LNCAP (cell line): ENCODE results near the gene FOXC1.

Experiments used
- TF ChIP-seq, protein P1 (sequence below): fragments of 450-650 bp; IDR thresholded peaks from 2 replicates; pipeline ENCODE4 v1.5.1; 2017; ENCODE audit warnings: mild to moderate bottlenecking

FOXC1 gene

DNA sequence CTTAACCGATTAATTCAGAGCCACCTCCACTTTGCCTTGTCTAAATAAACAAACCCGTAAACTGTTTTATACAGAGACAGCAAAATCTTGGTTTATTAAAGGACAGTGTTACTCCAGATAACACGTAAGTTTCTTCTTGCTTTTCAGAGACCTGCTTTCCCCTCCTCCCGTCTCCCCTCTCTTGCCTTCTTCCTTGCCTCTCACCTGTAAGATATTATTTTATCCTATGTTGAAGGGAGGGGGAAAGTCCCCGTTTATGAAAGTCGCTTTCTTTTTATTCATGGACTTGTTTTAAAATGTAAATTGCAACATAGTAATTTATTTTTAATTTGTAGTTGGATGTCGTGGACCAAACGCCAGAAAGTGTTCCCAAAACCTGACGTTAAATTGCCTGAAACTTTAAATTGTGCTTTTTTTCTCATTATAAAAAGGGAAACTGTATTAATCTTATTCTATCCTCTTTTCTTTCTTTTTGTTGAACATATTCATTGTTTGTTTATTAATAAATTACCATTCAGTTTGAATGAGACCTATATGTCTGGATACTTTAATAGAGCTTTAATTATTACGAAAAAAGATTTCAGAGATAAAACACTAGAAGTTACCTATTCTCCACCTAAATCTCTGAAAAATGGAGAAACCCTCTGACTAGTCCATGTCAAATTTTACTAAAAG lies 2.7 kb downstream of the FOXC1 start:
- TF ChIP-seq, protein P1, sequence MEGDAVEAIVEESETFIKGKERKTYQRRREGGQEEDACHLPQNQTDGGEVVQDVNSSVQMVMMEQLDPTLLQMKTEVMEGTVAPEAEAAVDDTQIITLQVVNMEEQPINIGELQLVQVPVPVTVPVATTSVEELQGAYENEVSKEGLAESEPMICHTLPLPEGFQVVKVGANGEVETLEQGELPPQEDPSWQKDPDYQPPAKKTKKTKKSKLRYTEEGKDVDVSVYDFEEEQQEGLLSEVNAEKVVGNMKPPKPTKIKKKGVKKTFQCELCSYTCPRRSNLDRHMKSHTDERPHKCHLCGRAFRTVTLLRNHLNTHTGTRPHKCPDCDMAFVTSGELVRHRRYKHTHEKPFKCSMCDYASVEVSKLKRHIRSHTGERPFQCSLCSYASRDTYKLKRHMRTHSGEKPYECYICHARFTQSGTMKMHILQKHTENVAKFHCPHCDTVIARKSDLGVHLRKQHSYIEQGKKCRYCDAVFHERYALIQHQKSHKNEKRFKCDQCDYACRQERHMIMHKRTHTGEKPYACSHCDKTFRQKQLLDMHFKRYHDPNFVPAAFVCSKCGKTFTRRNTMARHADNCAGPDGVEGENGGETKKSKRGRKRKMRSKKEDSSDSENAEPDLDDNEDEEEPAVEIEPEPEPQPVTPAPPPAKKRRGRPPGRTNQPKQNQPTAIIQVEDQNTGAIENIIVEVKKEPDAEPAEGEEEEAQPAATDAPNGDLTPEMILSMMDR = no peak

DNA sequence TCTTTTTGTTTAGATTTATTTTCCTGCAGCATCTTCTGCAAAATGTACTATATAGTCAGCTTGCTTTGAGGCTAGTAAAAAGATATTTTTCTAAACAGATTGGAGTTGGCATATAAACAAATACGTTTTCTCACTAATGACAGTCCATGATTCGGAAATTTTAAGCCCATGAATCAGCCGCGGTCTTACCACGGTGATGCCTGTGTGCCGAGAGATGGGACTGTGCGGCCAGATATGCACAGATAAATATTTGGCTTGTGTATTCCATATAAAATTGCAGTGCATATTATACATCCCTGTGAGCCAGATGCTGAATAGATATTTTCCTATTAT lies 3.2 kb downstream of the FOXC1 start:
- TF ChIP-seq, protein P1 = no peak

DNA sequence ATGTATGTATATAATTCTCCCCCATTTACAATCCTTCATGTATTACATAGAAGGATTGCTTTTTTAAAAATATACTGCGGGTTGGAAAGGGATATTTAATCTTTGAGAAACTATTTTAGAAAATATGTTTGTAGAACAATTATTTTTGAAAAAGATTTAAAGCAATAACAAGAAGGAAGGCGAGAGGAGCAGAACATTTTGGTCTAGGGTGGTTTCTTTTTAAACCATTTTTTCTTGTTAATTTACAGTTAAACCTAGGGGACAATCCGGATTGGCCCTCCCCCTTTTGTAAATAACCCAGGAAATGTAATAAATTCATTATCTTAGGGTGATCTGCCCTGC lies 3.6 kb downstream of the FOXC1 start:
- TF ChIP-seq, protein P1 = no peak

DNA sequence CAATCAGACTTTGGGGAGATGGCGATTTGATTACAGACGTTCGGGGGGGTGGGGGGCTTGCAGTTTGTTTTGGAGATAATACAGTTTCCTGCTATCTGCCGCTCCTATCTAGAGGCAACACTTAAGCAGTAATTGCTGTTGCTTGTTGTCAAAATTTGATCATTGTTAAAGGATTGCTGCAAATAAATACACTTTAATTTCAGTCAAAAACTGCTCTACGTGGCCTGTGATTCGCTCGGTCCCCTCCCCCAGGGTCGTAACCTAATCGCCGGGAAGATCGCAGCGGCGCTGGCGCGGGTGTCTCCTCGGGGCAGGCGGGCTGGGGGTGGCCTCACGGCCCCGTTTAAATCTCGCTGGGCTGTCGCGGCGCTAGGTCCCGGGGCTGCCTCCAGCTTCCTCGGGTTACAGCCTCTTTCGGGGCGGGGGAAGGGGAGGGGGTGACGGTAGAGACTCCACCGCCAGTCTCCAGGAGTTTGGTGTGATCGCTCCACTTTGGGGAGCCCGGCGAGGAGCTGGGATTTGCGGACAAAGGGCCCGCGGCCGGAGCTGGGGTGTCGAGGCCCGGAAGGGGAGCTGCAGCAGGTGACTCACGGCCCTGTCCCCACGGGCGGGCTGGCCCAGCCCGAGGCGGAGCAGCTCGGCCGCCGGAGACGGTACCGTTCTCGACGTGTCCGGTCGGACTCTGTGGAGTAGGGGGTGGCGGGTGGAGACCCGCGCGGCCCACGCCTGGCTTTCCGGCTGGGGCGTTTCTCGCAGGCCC lies 4.2 kb downstream of the FOXC1 start:
- TF ChIP-seq, protein P1 = no peak

DNA sequence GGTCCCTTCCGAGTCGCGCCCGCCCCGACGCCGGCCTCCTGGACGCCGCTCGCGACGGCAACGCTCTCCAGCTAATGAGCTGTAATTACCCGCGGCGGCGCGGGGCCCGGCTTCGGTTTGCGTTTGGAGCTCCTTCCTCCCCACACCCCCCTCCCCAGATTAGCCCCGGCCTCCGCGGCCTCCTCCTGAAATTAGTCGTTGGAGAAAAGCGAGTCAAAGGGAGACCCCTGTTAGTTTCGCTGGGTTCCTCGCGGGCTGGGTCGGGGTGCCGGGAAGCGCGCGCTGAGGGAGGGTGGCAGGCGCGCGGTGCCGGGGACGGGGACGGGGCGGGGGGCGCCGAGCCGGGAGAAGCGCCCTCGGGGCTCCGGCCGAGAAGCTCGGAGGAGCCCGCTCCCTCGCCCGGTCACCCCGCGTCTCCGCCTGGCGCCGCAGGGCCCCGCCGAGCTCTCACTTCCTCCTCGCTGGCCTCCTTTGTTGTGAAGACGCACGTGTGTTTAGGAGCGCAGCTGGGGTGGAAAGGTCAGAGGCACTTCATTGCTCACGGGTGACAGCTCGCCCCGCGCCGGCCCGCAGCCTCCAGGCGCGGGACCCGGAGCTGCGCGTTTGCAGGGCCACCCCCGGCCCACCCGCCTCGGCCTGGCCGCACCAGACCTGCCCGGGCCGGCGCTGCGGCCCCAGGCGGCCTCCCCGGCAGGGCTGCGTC lies 4.9 kb downstream of the FOXC1 start:
- TF ChIP-seq, protein P1 = no peak

DNA sequence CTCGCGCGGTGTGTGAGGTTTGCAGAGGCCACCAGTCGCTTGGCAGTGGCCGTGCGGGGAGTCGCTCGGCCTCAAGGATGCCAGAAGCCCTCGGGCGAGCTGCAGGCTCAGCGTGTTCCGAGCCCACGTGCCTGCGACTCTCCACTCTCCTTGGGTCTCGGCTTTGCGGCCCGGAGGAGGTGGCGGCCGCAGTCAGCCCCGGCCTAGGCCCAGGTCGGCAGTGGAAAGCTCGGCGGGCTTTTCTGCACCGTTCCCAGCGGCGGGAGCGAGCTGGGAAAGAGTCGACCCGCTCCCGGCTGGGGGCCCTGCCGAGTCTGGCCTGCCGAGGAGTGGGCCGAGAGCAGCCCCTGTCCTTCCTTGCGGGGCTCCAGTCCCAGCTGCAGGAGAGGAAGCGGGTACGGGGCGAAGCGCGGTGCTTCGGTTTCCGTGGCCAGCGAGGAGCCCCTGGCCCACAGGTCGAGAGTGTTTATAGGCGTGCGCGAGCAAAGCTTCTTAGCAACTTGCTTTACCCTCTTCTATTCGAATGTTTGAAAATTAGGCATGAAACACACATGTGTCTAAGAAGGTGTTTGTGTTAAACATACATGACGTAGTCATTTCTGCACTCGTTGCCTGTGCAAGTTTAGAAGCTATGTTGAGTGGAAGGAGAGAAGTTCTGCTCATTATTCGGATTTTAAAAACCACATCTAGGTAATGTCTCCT lies 5.6 kb downstream of the FOXC1 start:
- TF ChIP-seq, protein P1 = no peak

DNA sequence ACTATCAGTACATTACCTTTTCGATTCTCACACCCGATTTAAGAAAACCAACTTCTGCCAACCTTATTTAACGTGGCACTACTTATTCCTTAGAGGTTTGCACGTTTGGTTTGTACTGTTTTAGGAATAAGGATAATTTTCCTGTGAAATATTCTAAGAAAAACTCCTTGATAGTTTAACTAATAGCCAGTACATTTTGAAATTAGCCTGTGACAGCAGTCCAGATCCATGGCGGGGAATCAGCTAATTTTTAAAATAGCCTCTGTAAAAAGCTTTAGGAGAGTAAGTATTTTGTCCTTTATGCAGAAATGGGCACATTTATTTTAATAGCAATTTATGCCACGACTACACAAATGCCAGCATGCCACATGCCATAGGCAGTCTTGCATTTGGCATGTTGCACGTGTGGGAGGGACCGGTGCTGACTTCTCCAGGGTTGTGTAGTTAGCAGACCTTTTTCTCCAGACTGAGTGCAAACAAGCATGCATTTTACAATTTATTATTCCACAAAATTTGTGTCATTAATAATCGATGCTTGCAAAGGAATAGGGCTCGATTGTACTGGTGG lies 6.2 kb downstream of the FOXC1 start:
- TF ChIP-seq, protein P1 = no peak
